ENCODE measurements around the gene TPM2.
A peak's percentile ranks its signal among the peaks of the same experiment; 100 is the strongest.

TPM2 gene

DNA sequence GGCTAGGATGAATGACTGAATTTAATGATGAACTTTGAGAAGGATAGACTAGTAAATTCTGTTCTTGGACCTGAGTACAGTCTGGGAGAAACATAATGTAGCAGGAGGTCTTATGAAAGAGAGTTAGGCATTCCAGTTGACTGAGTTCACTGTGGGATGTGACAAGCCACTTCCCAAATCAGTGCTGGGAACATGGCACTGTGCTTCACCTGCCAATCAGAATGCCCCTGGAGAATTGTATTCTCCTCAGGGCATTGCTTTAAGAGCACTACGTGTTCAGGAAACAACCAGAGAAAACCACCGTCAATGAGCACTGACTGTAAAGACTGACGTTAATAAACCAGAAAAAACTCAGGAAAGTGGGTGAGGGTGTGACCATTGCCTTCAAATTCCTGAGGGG is 30.4 kb downstream of the TPM2 start:
- peak overlapping the region; percentile 99 for H3K27ac ChIP-seq
- H3K27me3 ChIP-seq (replicated peaks) = no peaks in the 10 kb centered on the region
- DNase-seq = peak; percentile 45
- peaks cover 7% of the 10 kb centered on the region for H3K36me3 ChIP-seq (replicated peaks)
- peak overlapping the region; percentile 84 for H3K4me3 ChIP-seq (ENCODE audit: low read depth, low read length)
- in situ Hi-C loops (cut with HindIII; ENCODE audit: low pct_ligation_motif_present, low sequenced_read_pairs) = no loop called here
- TF ChIP-seq CTCF (IDR thresholded peaks at IDR 0.05; ENCODE audit: low read depth, low read length, missing control alignments) = no peak

GRCh38 chr9:35658968-35659220 is 30.8 kb downstream of the TPM2 start:
- peak overlapping the region; percentile 99 for H3K27ac ChIP-seq
- peak overlapping the region; percentile 84 for H3K4me3 ChIP-seq (ENCODE audit: low read depth, low read length)
- no peak for TF ChIP-seq CTCF (IDR thresholded peaks at IDR 0.05; ENCODE audit: low read depth, low read length, missing control alignments)
- H3K27me3 ChIP-seq (replicated peaks) = no peaks in the 10 kb centered on the region
- peaks cover 7% of the 10 kb centered on the region for H3K36me3 ChIP-seq (replicated peaks)
- DNase-seq = peak; percentile 44
- in situ Hi-C loops (cut with HindIII; ENCODE audit: low pct_ligation_motif_present, low sequenced_read_pairs) = no loop called here

GRCh38 chr9:35658137-35658967 is 31.4 kb downstream of the TPM2 start, which contains the start of gene CCDC107:
TSS of gene CCDC107 (plus strand) at chr9:35658292. CDS start at chr9:35658380, 88 bp downstream.
- Histone ChIP-seq H3K27me3 (replicated peaks) (no peaks in the 10 kb centered on the region), H3K36me3 (replicated peaks) (peaks cover 7% of the 10 kb centered on the region), H3K4me3 (ENCODE audit: low read depth, low read length) (peak within 1 kb of the TSS; percentile 84), H3K27ac (peak within 1 kb of the TSS; percentile 99)
- DNase-seq = peak; percentile 51
- TF ChIP-seq CTCF (IDR thresholded peaks at IDR 0.05; ENCODE audit: low read depth, low read length, missing control alignments) = peak; percentile 68
- in situ Hi-C loops (cut with HindIII; ENCODE audit: low pct_ligation_motif_present, low sequenced_read_pairs) = no loop called here

DNA sequence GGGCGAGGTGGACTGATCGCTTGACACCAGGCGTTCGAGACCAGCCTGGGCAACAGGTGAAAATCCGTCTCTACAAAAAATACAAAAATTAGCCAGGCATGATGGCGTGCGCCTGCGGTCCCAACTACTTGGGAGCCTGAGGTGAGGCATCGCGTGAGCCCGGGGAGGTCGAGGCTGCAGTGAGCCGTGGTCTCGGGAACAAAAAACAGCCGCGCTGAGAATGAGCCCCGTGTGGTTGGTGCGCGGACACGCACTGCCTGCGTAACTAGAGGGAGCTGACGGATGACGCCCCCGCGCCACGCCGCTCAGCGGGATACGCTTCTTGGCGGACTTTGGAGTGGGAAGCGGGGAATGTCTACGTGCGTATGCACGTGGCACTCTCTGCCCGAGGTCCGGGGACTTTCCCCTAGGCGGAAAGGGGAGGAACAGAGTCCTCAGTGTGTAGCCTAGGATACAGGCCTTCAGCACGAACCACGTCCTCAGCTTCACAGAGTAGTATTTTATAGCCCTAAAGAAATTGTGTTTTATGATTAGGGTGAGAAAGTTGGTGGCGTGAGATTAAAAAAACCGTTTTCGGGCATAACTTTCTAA is 32.1 kb downstream of the TPM2 start, which contains the start of gene RMRP:
Gene RMRP (minus strand): TSS at position 474 of the 591 bp plus-strand sequence.
- in situ Hi-C loops (cut with HindIII; ENCODE audit: low pct_ligation_motif_present, low sequenced_read_pairs) = no loop called here
- peak; percentile 99 for DNase-seq
- peak within 1 kb of the TSS; percentile 84 for H3K4me3 ChIP-seq (ENCODE audit: low read depth, low read length)
- H3K27ac ChIP-seq = peak within 1 kb of the TSS; percentile 99
- no peaks in the 10 kb centered on the region for H3K27me3 ChIP-seq (replicated peaks)
- peaks cover 7% of the 10 kb centered on the region for H3K36me3 ChIP-seq (replicated peaks)
- peak; percentile 29 for TF ChIP-seq CTCF (IDR thresholded peaks at IDR 0.05; ENCODE audit: low read depth, low read length, missing control alignments)

GRCh38 chr9:35656831-35657545 is 32.7 kb downstream of the TPM2 start:
- in situ Hi-C loops (cut with HindIII; ENCODE audit: low pct_ligation_motif_present, low sequenced_read_pairs) = no loop called here
- Histone ChIP-seq H3K27me3 (replicated peaks) (no peaks in the 10 kb centered on the region), H3K36me3 (replicated peaks) (peaks cover 7% of the 10 kb centered on the region), H3K4me3 (ENCODE audit: low read depth, low read length) (peak overlapping the region; percentile 47), H3K27ac (peak overlapping the region; percentile 56)
- no peak for TF ChIP-seq CTCF (IDR thresholded peaks at IDR 0.05; ENCODE audit: low read depth, low read length, missing control alignments)
- no peak for DNase-seq
